ENCODE measurements around the gene PPP1R12A. TPM values are rescaled to one million over a fixed set of nuclear protein-coding genes. Genes with fewer than 3 reads are reported as not detected.

PPP1R12A gene
- total RNA-seq, 3 donors from 2014 or later (not counting 1 experiment from before 2014, with no cell fraction given): 145 to 192 (median 185) TPM

DNA sequence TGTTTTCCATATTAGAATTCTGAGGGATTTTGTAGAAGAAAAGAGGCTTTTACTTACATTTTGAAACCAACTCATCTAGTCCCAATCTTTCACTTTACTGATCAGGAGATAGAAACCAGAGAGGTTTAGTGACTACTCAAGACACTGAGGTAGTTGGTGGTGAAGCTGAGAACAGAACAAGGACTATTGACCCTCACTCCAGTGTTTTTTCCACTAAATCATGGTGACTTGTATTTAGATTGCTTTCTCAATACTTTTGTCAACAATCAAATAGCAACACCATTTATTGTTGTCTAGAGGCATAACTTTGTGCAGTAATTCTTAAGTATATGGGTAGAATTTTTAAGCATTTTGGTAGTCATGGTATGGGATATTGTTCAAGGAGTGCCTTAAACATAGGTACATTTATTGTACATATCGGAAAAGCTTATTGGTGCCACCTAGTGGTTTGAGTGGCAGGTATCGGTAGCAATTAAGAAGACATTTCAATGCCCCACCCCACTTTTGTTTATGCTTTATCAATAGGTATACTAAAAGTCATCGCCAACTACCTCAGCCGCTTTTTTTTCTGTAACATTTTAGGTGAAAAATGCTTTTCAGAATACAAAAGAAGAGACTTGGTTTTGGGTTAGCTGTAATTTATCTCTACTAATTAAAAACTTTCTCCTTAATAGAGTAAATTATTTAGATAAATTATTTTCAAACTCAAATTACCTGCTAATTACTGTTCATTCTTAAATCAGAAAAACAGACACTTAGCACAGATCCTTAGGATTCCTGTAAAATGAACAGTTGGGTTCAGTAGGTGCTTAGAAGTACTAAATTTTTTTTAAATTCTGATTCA, 196.8 kb downstream of the PPP1R12A start:
- H3K4me3 ChIP-seq (ENCODE audit: low read length): no peak overlapping the region
- intact Hi-C loops (cut with micrococcal nuclease): loop anchor here (5.0 kb wide), 1 partner anchor 191 kb away; no protein-coding TSS in a partner anchor
- H3K27ac ChIP-seq (ENCODE audit: low read length): no peak overlapping the region
- WGBS (ENCODE audit: insufficient coverage): 20% methylated on average over 1 of the region's 4 CpGs
- Mint-ChIP-seq H3K36me3 (no peaks in the 10 kb centered on the region), H3K4me3 (no peak overlapping the region), H3K4me1 (no peaks in the 10 kb centered on the region), H3K27ac (no peak overlapping the region), H3K9me3 (no peaks in the 10 kb centered on the region), H3K27me3 (ENCODE audit: low read depth in 2 of 2) (peaks cover 0 to 17% of the 10 kb centered on the region in 2 donors)
- peak in 1 of 3 donors; percentile 52 for ATAC-seq
- no peaks in the 10 kb centered on the region for H3K9me3 ChIP-seq (ENCODE audit: control insufficient read depth, insufficient read depth, low read length)
- TF ChIP-seq, protein P1, sequence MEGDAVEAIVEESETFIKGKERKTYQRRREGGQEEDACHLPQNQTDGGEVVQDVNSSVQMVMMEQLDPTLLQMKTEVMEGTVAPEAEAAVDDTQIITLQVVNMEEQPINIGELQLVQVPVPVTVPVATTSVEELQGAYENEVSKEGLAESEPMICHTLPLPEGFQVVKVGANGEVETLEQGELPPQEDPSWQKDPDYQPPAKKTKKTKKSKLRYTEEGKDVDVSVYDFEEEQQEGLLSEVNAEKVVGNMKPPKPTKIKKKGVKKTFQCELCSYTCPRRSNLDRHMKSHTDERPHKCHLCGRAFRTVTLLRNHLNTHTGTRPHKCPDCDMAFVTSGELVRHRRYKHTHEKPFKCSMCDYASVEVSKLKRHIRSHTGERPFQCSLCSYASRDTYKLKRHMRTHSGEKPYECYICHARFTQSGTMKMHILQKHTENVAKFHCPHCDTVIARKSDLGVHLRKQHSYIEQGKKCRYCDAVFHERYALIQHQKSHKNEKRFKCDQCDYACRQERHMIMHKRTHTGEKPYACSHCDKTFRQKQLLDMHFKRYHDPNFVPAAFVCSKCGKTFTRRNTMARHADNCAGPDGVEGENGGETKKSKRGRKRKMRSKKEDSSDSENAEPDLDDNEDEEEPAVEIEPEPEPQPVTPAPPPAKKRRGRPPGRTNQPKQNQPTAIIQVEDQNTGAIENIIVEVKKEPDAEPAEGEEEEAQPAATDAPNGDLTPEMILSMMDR (IDR thresholded peaks at IDR 0.05): peak; percentile 51
- no peaks in the 10 kb centered on the region for H3K36me3 ChIP-seq (ENCODE audit: control insufficient read depth, insufficient read depth, low read length)
- DNase-seq: peak in 1 of 2 donors; percentile 62
- no peaks in the 10 kb centered on the region for H3K4me1 ChIP-seq (ENCODE audit: control insufficient read depth, insufficient read depth, low read length)
- peaks cover 4% of the 10 kb centered on the region for H3K27me3 ChIP-seq (ENCODE audit: control insufficient read depth, insufficient read depth, low read length)

DNA sequence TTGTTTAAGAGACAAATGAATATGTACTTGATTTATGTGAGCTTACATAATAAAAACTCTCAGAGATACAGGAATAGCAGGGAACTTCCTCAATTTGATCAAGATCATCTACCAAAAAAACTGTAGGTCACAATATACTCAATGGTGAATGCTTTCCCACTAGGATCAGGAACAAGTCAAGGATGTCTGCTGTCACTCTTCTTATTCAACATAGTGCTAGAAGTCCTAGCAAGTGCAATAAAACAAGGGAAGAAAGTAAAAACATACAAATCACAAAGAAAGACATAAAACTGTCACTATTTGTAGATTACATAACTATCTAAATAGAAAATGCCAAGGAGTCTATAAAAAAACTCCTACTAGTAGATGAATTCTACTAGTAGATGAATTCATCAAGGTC, 202.3 kb downstream of the PPP1R12A start:
- H3K27ac Mint-ChIP-seq: no peak overlapping the region
- H3K27ac ChIP-seq (ENCODE audit: low read length): no peak overlapping the region
- H3K27me3 Mint-ChIP-seq (ENCODE audit: low read depth in 2 of 2): peaks cover 13 to 55% of the 10 kb centered on the region in 2 donors
- H3K4me3 Mint-ChIP-seq: no peak overlapping the region
- intact Hi-C loops (cut with micrococcal nuclease): no loop called here
- no peaks in the 10 kb centered on the region for H3K9me3 Mint-ChIP-seq
- no peaks in the 10 kb centered on the region for H3K9me3 ChIP-seq (ENCODE audit: control insufficient read depth, insufficient read depth, low read length)
- TF ChIP-seq, protein P1 (IDR thresholded peaks at IDR 0.05): no peak
- H3K4me3 ChIP-seq (ENCODE audit: low read length): no peak overlapping the region
- no peaks in the 10 kb centered on the region for H3K36me3 ChIP-seq (ENCODE audit: control insufficient read depth, insufficient read depth, low read length)
- DNase-seq (no peak), ATAC-seq (no peak)
- H3K4me1 Mint-ChIP-seq: no peaks in the 10 kb centered on the region
- peaks cover under 1% of the 10 kb centered on the region for H3K27me3 ChIP-seq (ENCODE audit: control insufficient read depth, insufficient read depth, low read length)
- no peaks in the 10 kb centered on the region for H3K36me3 Mint-ChIP-seq
- H3K4me1 ChIP-seq (ENCODE audit: control insufficient read depth, insufficient read depth, low read length): no peaks in the 10 kb centered on the region

DNA sequence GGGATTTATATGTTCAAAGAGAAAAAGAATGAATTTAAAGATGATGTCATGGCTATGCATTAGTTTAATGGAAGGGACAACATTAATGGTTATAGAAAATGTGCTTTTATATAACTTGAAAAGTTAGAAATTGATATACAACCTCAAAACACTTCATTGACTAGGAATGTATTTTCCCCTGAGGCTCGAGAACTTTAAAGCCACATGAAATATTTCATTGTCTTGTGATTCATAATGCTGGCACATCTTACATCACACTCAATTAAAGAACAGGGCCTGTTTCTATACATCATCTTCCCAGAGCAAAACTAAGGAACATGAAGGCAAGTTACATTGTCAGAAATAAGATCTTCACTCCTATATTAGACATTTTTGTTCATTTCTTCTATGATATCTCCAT, 208.9 kb downstream of the PPP1R12A start:
- 83% methylated on average over 1 of the region's 1 CpG for WGBS (ENCODE audit: insufficient coverage)
- H3K27ac ChIP-seq (ENCODE audit: low read length): no peak overlapping the region
- DNase-seq (no peak), ATAC-seq (no peak)
- Mint-ChIP-seq H3K27me3 (ENCODE audit: low read depth in 2 of 2) (peaks cover 16 to 35% of the 10 kb centered on the region in 2 donors), H3K4me3 (no peak overlapping the region), H3K36me3 (no peaks in the 10 kb centered on the region), H3K9me3 (no peaks in the 10 kb centered on the region), H3K27ac (no peak overlapping the region), H3K4me1 (no peaks in the 10 kb centered on the region)
- TF ChIP-seq, protein P1 (IDR thresholded peaks at IDR 0.05): no peak
- no peaks in the 10 kb centered on the region for H3K4me1 ChIP-seq (ENCODE audit: control insufficient read depth, insufficient read depth, low read length)
- no peaks in the 10 kb centered on the region for H3K9me3 ChIP-seq (ENCODE audit: control insufficient read depth, insufficient read depth, low read length)
- intact Hi-C loops (cut with micrococcal nuclease): no loop called here
- no peak overlapping the region for H3K4me3 ChIP-seq (ENCODE audit: low read length)
- peaks cover 3% of the 10 kb centered on the region for H3K27me3 ChIP-seq (ENCODE audit: control insufficient read depth, insufficient read depth, low read length)
- no peaks in the 10 kb centered on the region for H3K36me3 ChIP-seq (ENCODE audit: control insufficient read depth, insufficient read depth, low read length)

Other genes starting within 250 kb of the PPP1R12A start
- 1 to 10 TPM; 3.2 to 8.1 (median 5.3) TPM for gene PAWR, start 244.1 kb downstream of the PPP1R12A start, total RNA-seq
- not detected for gene OTOGL, start 164.4 kb upstream of the PPP1R12A start, total RNA-seq

Data from natural killer cell (primary cell).